ENCODE measurements around the gene SELENOF. TPM values are rescaled to one million over a fixed set of nuclear protein-coding genes. Genes with fewer than 3 reads are reported as not detected.

SELENOF gene
- total RNA-seq, 3 donors from 2014 or later = 109 to 215 (median 162) TPM

DNA sequence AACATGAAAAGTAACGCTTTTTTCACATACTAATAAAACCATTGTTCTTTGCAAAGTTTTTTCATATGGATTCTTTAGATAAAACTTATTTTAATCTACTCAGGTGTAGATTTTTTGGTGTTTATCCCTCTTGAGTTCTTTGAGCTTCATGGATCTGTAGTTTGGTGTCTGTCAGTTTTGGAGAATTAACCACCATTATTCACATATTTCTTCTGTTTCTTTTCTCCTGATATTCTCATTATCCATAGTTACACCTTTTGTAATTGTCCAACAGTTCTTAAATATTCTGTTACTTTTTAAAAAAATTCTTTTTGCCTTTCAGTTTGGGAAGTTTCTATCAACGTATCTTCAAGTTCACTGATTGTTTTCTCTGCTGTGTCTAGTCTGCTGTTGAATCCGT, 19.1 kb upstream of the SELENOF start:
- intact Hi-C loops (cut with DNase I; ENCODE audit: low total_unique reads) = no loop called here
- DNase-seq (ENCODE audit: low spot score in 2 of 2) = no peak

DNA sequence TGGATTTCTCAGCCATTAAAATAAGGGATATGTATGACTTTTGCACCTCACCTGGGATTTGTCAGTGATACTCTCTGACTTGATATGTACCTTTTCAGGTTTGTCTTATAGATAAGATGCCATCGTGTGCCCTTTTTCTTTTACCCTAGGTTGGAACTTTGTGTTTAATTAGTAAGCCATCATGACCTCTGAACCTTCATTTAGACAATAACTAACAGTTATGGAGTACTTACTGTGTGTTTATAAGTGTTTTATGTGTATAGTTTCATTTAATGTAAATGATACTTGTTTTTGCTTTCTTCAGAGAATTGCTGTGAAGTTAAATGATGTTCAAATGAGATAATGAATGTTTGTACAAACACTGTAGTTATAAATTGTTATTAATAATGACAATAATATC, 14.9 kb upstream of the SELENOF start:
- H3K36me3 ChIP-seq = no peaks in the 10 kb centered on the region
- no peaks in the 10 kb centered on the region for H3K27me3 ChIP-seq
- H3K27ac ChIP-seq = no peak overlapping the region
- TF ChIP-seq, protein P1, sequence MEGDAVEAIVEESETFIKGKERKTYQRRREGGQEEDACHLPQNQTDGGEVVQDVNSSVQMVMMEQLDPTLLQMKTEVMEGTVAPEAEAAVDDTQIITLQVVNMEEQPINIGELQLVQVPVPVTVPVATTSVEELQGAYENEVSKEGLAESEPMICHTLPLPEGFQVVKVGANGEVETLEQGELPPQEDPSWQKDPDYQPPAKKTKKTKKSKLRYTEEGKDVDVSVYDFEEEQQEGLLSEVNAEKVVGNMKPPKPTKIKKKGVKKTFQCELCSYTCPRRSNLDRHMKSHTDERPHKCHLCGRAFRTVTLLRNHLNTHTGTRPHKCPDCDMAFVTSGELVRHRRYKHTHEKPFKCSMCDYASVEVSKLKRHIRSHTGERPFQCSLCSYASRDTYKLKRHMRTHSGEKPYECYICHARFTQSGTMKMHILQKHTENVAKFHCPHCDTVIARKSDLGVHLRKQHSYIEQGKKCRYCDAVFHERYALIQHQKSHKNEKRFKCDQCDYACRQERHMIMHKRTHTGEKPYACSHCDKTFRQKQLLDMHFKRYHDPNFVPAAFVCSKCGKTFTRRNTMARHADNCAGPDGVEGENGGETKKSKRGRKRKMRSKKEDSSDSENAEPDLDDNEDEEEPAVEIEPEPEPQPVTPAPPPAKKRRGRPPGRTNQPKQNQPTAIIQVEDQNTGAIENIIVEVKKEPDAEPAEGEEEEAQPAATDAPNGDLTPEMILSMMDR (IDR thresholded peaks at IDR 0.05) = no peak
- TF ChIP-seq POLR2AphosphoS5 (IDR thresholded peaks at IDR 0.05) (no peak), POLR2A (IDR thresholded peaks at IDR 0.05) (no peak)
- no peak overlapping the region for H3K4me3 ChIP-seq
- no peaks in the 10 kb centered on the region for H3K4me1 ChIP-seq
- intact Hi-C loops (cut with DNase I; ENCODE audit: low total_unique reads) = no loop called here
- peaks cover 0 to 7% of the 10 kb centered on the region in 2 donors for H3K9me3 ChIP-seq
- no peak for DNase-seq (ENCODE audit: low spot score in 2 of 2)

More for the DNA sequence above, 19.1 kb upstream of the SELENOF start:
- no peaks in the 10 kb centered on the region for H3K27me3 ChIP-seq
- H3K27ac ChIP-seq = no peak overlapping the region
- TF ChIP-seq POLR2AphosphoS5 (IDR thresholded peaks at IDR 0.05) = no peak
- H3K36me3 ChIP-seq = no peaks in the 10 kb centered on the region
- no peaks in the 10 kb centered on the region for H3K4me1 ChIP-seq
- no peaks in the 10 kb centered on the region for H3K9me3 ChIP-seq
- H3K4me3 ChIP-seq = no peak overlapping the region

DNA sequence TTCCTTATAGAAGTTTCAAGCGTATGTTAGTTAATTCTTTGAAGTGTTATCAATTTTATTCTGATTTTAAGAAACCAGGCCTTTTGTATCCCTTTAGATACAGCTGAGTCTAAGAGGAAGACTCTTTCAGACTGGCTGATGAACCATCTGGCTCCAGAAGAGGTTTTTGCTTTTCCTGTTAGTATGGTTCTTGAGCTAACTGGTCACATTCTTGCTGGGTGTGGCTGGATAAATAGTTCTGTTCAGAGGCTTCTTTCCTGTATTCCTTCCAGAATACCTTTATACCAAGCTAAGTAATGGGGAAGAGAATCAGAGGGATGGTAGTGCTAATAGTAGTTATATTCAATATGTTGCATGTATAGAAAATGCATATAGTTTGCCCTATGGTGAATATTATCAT, 13.0 kb upstream of the SELENOF start:
- Histone ChIP-seq H3K36me3 (no peaks in the 10 kb centered on the region), H3K9me3 (peaks cover 0 to 7% of the 10 kb centered on the region in 2 donors), H3K4me3 (no peak overlapping the region), H3K27me3 (no peaks in the 10 kb centered on the region), H3K4me1 (no peaks in the 10 kb centered on the region), H3K27ac (no peak overlapping the region)
- DNase-seq (ENCODE audit: low spot score in 2 of 2) = no peak
- intact Hi-C loops (cut with DNase I; ENCODE audit: low total_unique reads) = no loop called here
- TF ChIP-seq, protein P1 (IDR thresholded peaks at IDR 0.05) = no peak
- TF ChIP-seq POLR2AphosphoS5 (IDR thresholded peaks at IDR 0.05) (no peak), POLR2A (IDR thresholded peaks at IDR 0.05) (no peak)

DNA sequence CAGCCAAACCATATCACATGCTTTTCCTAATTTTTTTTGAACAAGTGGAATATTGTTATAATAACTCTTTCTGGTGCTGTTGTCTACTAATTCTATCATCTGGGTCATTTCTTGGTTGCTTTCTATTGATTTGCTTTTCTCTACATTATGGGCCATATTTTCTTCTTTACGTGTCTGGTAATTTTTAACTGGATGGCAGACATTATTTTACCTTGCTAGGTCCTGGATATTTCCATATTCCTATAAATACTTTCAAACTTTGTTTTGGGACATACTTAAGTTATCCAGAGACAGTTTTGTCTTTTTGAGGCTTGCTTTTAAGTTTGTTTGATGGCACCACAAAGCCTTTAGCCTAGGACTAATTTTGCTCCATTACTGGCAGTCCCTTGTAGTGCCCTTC, 11.8 kb upstream of the SELENOF start:
- intact Hi-C loops (cut with DNase I; ENCODE audit: low total_unique reads) = no loop called here
- no peaks in the 10 kb centered on the region for H3K27me3 ChIP-seq
- TF ChIP-seq POLR2A (IDR thresholded peaks at IDR 0.05) = no peak
- TF ChIP-seq, protein P1 (IDR thresholded peaks at IDR 0.05) = no peak
- TF ChIP-seq POLR2AphosphoS5 (IDR thresholded peaks at IDR 0.05) = no peak
- no peaks in the 10 kb centered on the region for H3K36me3 ChIP-seq
- no peak for DNase-seq (ENCODE audit: low spot score in 2 of 2)
- H3K4me1 ChIP-seq = no peaks in the 10 kb centered on the region
- no peak overlapping the region for H3K27ac ChIP-seq
- peaks cover 0 to 7% of the 10 kb centered on the region in 2 donors for H3K9me3 ChIP-seq
- no peak overlapping the region for H3K4me3 ChIP-seq

DNA sequence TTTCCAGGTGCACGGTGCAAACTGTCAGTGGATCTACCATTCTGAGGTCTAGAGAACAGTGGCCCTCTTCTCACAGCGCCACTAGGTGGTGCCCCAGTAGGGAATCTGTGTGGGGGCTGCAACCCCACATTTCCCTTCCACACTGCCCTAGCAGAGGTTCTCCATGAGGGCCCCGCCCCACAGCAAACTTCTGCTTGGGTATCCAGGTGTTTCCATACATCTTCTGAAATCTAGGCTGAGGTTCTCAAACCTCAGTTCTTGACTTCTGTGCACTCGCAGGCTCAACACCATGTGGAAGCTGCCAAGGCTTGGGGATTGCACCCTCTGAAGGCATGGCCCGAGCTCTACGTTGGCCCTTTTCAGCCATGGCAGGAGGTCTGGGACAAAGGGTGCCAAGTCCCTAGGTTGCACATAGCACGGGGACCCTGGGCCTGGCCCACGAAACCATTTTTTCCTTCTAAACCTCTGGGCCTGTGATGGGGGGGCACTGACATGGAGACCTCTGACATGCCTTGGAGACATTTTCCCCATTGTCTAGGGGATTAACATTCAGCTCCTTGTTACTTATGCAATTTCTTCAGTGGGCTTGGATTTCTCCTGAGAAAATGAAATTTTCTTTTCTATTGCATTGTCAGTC, 10.5 kb upstream of the SELENOF start:
- Histone ChIP-seq H3K27ac (no peak overlapping the region), H3K9me3 (peaks cover 0 to 7% of the 10 kb centered on the region in 2 donors), H3K36me3 (no peaks in the 10 kb centered on the region), H3K27me3 (no peaks in the 10 kb centered on the region), H3K4me1 (no peaks in the 10 kb centered on the region), H3K4me3 (no peak overlapping the region)
- TF ChIP-seq POLR2AphosphoS5 (IDR thresholded peaks at IDR 0.05) = no peak
- no peak for TF ChIP-seq POLR2A (IDR thresholded peaks at IDR 0.05)
- TF ChIP-seq, protein P1 (IDR thresholded peaks at IDR 0.05) = no peak
- DNase-seq (ENCODE audit: low spot score in 2 of 2) = no peak
- intact Hi-C loops (cut with DNase I; ENCODE audit: low total_unique reads) = no loop called here

All from breast epithelium (tissue), 4 donors.